GM21723 (cell line): ENCODE results near the gene EXD3.

Experiments used
- ATAC-seq: cut with Tn5 transposase; IDR thresholded peaks from one replicate; pipeline ENCODE4 v1.9.1; 2021; ENCODE audit warnings: mild to moderate bottlenecking, moderate library complexity; ENCODE audit not compliant: unreplicated experiment

Gene EXD3

GRCh38 chr9:137321726-137322361 is 101.1 kb downstream of the EXD3 start:
- ATAC-seq, result no peak

DNA sequence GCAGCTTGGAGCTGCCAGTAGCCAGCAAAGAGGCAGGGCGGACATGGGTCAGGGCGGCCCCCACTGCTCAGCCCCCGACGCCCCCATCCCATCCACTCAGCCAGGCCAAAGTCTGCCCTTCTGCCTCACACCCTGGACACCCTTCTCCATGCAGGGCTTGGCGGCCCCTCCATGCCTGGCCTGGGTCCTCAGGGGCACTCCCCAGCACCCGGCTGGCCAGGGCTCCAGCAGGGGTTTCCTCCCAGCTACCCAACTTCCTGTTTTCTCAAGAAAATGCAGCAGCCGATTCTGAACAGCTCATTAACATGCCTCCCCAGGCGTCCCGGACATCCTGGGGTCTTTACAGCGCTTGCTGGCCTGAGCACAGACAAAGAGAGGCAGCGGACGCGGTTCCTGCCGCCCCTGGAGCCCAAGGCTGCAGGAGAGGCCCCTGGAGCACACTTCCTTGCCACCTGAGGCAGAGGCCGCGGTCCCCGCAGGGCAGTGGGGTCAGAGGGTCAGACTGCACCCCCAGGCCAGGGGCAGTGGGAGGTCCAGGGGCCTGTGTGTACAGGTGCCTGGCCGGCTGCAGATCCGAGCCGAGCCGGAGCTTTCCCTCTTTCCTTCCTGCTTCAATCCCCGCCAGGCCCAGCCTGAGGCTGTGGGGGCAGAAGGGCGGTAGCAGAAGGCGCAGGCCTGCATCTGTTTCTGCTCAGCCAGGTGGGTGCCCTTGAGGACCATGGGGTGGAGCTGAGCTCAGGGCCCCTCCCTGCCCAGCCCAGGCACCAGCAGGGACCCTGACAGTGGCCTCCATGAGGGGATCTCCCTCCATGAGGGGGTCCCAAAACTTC is 102.2 kb downstream of the EXD3 start:
- no peak for ATAC-seq

- ATAC-seq, result no peak
Observed at GRCh38 chr9:137319739-137320551, 103.0 kb downstream of the EXD3 start.

DNA sequence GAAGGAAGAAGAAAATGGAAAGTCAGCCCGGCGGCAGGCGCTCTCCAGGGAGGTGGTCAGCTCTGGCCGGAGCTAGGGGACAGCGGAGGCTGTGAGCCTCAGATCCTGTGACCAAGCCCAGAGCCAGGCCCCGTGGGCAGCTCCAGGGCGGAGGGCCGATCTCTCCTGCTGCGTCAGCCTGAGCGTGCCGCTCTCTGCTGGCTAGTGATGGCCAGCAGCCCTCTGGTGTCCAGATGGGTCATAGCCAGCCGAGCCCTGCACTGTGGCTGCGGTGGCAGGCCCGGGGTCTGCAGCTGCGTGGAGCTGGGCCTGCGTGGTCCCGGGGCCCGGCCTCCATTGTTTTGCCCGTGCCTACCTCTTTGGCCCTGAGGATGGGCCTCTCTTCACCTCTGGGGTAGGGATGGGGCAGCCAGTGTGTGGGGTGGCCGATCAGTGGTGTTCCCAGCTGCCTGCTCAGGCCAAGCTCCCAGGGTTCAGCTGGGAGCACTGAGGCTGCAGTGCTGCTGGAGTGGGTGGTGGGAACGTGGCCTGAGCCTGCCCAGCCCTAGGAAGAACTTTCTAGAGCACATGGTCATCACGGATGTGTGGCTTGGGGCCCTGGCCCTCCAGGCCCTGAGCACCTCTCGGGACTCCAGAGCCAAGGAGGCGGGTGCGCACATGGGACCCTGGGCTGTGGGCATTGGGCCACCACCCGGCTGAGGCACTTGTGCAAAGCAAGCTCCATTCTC is 103.8 kb downstream of the EXD3 start:
- ATAC-seq, result no peak

DNA sequence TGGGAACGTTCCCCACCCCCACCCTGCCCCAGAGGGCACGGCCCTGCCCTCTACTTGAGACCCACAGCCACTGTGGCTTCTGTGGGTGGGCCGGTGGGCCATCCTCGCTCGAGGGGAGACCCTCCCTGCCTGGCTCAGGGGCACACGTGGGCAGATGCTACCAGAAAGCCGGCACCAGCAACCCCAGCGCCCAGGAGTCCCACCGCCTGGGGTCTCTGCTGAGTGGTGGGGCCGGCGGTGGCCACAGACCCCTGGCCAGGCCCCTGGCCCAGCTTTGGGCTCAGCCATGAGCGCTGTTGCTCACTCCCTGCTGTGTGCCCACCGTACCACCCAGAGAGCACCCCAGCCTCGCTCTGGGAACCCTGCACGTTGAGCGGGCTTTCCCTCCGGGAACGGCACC is 104.4 kb downstream of the EXD3 start:
- no peak for ATAC-seq

- no peak for ATAC-seq
Observed at GRCh38 chr9:137317718-137318511, 105.0 kb downstream of the EXD3 start.

DNA sequence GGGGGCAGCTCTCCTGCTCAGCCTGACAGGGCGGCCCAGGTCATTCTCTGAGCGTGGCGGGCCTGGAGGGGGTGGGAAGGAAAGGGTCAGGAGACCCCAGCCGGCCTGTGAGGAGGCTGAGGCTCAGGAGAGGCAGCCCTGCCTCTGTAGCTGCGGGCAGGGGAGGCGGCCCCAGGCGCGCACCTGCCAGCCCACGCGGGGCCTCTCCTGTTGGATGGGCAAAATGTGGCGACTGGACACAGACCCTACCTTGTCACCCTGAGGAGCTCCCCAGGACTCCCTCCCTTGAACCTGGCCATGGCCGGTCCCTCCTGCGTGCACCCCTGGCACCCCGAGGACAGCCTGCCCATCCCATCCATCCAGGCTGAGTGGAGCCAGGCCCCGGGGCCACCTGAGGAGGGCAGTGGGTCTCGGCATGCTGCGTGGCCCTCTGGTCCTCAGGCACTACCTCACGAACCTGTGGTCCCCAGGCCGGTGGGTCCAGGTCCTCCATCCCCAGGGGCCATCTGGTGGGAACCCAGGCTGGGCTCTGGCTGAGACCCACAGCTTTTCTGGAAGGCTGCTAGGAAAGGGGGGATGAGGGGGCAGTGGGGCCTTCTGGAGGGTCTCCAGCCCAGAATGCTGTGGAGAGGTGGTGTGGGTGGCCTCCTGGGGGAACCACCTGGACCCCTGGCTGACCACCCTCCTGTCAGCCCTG is 105.8 kb downstream of the EXD3 start:
- no peak for ATAC-seq

GRCh38 chr9:137316012-137316981 is 106.7 kb downstream of the EXD3 start:
- no peak for ATAC-seq

DNA sequence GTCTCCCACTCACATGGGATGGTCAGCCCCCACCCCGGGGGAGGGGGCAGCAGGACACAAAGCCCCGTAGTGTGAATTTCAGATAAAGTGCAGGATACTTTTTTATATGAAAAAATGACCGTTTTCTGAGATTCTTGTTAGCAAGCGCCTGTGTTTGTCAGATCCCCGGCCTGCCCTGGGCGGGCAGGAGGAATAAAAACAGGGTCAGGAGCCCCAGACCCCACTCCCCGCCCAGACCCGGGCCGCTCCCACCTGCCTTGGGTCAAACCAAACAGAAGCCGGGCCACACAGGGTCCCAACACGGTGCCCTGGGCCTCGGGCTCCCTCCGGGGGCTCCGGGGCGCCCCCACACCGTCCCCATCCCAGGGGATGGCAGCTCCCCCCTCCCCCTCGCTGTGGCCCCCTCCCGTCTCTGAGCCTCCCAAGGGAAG is 107.4 kb downstream of the EXD3 start:
- ATAC-seq, result no peak

DNA sequence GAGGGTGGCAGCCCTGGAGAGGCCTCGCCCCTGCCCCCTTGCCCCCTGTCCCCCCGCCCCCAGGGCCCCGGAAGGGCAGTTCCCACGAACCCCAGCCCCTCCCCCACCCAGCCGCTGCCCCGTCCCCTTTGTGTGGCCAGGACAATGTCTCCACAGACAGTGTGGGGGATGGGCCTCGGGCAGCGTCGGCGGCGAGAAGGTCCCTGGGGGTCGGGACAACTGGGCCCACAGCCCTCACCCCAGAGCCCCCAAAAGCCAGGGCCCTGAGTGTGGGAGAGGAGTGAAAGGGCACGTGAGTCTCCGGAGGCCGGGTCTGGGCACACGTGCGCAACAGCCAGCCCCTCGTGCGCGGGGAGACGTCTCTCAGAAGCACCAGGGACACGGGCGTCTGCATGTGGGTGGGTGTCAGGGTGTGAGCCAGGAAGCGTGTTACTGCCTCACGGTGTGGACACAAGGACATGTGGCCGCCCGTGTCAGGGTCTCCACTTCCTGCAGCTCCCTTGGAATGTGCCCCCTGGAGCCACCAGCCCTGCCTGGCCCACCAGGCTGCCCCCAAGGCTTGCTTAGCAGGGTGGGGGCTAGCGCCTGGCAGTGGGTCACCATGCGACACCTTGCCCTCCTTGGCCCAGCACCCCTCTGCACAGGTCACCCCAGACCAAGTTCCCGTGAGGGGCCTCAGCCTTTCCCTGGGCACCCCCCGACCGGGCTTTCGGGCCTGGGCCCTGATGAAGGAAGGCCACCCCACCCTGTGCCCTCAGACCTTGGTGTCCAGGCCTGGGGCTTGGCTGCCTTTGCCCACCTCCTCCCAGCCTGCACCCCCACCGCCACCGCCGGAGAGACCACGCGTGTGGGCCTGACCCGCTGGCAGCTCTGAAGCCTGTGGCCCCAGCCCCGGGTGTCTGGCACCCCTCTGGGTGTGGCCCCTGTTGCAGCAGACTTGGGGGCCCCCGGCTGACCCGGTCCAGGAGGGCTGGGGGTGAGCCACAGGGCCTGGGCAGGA is 108.1 kb downstream of the EXD3 start:
- ATAC-seq, result no peak

DNA sequence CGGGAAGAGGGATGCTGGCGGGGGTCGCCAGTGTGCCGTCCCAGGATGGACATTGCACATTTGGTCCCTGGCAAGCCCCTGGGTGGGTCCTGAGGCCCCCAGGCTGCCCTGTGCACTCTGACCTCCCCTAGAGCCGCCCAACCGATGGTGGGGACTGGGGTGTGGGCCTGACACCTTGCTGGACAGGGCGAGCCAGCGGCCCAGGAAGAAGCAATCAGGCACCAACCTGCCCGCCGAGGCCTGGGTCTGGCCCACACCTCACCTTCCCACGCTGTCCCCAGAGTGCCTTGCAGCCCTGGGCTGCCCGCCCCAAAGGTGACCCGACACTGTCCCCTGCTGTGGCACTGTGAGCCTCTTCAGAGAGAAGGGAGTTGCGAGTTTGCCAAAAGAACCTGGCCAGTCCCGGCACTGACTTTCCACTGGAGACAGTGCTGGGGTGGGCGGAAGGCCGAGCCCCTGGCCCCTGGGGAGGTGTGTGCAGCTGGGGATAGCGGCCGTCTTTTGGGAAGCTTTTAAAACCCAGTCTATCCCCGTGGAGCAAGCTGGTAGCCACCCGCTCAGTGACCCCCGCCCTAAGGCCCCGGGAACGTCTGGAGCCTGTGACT is 108.9 kb downstream of the EXD3 start:
- ATAC-seq, result no peak

- no peak for ATAC-seq
Observed at GRCh38 chr9:137313326-137313936, 109.5 kb downstream of the EXD3 start.

- no peak for ATAC-seq
Observed at GRCh38 chr9:137312852-137313325, 110.1 kb downstream of the EXD3 start.

DNA sequence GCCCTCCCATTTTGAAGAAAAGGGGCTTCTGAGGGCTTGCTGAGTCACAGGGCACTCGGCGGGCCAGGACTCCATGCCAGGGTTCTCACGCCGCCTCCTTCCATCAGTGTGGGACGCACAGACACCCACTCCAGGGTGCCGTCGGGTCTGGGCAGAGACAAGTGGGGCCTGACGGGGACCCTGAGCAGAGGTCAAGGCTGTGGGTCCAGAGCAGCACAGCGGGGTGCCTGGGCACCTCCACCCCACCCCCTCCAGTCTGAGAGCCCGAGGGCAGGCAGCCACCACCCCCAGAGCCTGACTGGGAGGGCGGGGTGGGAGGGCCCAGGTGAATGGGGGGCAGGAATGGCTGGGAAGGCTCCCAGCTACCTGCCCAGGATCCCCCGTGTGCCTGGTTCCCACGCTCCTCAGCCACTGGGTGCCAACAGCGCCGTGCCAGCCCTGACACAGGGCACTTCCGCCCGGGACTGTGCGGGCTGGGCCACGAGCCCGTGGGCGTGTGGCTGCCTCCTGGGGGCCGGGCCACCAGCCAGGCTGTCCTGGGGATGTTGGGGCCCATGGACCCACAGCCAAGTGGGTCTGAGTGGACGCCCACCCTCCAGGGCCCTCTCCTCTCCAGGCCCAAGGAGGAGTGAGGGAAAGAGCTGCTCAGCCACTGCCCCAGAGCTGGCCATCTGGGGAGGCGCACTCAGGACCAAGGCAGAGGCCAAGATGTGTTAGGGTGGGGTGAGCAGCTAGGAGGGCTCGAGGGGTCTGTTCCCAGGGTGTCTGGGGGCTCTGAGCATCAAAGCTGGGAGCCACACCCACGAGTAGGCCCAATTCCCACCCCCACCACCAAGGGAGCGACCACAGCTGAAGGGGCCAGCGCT is 110.7 kb downstream of the EXD3 start:
- no peak for ATAC-seq
